ENCODE results near the gene PRM2.

Gene PRM2

DNA sequence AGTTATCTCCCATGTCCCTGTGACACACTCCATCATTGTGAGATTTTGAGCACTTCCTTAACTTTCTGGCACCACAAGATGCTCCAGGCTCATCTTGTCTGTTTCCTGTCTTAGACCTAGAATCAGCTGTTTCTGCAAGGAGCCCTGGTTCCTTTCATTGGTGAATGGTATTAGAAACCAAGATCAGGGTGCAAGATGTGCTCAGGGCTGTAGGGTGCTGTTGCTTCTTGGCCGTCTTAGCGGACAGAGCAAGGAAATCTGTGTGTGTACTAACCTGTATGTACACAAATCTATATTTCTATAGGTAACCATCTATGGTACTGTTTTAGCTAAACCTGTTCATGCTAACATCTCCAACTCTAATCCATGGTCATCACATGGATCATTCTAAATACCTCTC is 12.9 kb upstream of the PRM2 start:
- no peak for DNase-seq

DNA sequence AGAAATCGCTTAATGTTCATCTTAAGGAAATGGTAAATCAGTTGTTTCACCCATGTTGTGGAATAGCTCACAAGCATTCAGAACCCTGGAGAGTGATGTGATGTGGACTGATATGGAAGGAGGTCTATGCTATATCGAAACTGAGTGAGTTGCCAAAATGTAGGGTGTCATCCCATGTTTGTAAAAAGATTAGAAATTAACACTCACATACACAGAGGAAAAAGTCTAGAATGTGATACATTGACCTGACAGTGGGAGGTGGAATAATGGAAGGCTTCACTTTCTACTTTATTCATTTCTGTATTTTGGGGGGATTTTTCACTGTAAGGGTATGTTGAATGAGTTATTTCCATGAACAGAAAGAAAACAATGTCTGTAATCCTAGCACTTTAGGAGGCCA is 9.6 kb upstream of the PRM2 start:
- DNase-seq: no peak

DNA sequence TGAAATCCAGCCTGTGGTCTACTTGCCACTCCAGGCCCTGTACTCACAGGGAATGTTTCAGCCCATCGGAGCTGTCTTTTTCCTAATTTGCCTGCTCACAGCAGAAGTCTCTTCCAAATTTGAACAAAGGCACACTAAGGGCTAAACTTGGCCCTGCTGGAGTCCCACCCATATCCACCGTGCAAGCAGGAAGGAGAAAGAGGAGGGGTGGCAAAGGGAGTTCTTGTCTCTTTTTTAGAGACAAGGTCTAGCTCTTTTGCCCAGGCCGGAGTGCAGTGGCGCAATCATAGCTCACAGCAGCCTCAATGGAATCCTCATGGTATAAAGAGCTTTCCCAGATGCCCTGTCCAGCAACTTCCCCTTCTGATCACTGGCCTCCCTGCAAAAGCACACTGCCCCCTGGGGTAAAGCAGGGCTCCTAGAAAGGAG is 7.6 kb upstream of the PRM2 start:
- DNase-seq: peak; percentile 58 to 75 (median 68)

DNA sequence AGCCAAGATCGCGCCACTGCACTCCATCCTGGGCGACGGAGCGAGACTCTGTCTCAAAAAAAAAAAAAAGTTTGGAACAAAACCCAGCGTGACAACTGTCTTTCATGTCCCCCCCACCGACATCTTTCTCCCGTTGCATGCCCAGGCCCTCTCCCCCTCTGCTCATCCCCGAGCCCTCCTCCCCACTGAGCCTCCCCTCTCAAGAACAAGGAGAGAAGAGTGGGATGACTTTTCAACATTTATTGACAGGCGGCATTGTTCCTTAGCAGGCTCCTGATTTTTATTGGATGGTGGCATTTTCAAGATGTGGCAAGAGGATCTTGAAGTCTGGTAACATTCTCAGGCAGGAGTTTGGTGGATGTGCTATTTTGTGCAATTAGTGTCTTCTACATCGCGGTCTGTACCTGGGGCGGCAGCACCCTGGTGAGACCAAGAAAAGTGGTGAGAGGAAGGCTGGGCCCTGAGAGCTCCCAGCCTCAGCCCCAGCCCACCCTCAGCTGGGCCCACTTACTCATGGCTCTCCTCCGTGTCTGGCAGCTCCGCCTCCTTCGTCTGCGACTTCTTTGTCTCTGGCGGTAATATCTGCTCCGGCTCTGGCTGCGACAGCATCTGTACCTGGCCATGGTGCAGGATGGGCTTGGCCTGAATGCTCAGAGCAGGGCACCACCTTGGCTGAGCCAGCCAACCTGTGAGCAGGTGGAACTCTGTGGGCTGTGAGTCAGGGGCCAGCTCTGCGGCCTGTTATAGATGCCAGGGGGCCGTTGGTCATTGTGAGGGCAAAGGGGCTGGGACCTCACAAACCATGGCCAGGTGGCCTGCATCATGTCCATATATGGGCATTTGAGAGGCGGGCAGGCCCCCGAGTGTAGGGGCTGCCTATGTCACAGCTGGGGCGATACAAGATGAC is 4.6 kb upstream of the PRM2 start, which contains the start of gene PRM1:
Gene PRM1 (minus strand): TSS at position 715 of the 907 bp plus-strand sequence. CDS start 92 bp downstream, at position 623.
- DNase-seq: no peak

DNA sequence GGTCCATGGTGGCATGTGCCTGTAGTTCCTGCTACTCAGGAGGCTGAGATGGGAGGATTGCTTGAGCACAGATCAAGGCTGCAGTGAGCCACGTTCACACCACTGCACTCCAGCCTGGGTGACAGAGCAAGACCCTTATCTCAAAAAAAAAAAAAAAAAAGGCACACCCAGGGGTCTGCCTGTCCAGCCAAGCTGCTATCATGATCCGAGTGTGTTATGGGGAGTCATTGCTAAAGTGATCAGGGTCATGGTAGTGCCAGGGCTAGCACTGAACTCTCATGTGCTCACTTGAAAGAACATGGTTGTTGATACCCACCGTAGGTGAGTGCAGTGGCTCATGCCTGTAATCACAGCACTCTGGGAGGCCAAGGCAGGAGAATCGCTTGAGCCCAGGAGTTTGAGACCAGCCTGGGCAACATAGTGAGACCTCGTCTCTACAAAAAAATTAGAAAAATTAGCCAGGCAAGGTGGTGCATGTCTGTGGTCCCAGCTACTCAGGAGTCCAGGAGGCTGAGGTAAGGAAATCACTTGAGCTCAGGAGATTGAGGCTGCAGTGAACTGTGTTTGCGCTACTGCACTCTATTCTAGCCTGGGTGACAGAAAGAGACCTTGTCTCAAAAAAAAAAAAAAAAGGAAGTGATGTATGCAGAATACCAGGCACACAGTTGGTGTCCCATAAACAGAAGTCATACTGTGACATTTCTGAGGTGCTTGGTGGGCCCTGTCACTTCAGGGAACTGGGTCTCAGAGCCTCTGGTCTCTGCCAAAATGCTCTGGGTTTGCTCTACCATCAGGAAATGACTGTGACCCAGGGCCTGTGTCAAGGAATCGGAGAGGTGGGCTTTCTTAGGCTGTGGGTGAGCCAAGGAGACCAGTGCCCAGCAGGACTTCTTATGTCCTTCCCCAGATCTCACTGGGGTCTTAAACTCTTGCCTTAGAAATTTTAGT is 2.7 kb upstream of the PRM2 start:
- DNase-seq: peak in 3 of 4 experiments; percentile 32 to 52 (median 50)

DNA sequence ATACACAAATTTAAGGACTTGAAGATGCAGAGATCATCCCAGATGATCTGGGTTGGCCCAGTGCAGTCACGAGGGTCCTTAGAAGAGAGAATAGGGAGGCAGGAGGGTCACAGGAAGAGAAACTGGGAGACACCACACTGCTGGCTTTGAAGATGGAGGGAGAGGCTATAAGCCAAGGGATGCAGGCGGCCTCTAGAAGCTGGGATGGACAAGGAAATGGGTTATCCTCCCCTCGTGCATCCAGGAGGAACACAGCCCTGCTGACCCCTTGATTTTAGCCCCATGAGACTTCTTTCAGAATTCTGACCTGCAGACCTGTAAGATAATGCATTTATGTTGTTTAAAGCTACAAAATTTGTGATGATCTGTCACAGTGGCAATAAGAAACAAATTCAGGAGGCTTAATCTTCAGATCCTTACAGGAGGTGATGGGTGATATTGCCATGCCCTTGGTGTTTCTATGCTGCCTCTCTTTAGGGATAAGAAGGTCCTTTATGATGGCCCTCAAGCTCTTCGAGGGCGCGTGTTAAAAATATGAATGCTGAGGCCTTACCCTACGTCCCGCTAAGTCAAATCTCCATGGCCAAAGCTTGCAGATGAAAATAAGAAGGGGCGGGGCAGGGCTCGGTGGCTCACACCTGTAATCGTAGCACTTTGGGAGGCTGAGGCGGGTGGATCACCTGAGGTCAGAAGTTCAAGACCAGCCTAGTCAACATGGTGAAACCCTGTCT is 1.5 kb upstream of the PRM2 start:
- no peak for DNase-seq

DNA sequence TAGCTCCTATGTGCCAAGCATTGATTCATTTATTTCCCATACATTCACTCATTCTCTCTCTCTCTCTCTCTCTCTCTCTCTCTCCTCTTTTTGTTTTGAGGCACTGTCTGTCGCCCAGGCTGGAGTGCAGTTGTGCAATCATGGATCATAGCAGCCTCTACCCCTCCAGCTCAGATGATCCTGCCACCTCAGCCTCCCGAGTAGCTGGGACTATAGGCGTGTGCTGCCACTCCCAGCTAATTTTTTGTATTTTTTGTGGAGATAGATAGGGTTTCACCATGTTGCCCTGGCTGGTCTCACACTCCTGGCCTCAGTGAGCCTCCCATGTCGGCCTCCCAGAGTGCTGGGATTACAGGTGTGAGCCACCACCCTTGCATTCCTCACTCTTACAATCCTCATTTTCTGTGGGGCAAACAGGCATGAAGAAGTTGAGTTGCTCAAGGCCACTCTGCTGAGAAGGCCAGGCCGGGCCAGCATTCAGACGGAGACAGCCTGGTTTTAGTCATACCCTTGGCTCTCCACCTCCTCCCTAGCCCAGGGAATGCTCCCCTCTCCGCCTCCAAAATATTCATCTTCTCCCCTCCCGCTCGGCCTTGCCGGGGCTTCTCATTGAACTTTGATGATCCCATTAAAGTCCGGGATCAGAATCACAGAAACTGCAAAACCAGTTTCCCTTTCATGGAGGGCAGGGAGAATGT is 765 bp upstream of the PRM2 start:
- no peak for DNase-seq

DNA sequence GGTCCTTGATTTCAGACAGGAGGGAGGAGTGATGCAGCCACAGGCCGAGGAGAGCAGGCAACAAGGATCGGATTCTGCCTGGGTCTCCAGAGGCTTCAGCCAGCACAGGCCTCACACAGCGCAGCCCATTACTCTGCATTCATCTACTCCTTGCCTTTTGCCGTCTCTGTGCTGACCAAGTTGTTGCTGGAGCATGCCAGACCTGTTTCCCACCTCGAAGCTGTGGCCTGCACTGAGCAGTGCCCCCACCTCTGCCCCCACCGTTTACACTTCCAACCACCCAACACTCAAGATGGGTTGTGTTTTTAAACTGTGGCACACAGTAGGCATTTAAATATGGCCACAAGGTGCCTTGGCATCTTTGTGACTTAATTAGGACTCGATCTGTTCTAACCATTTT is 1.3 kb downstream of the PRM2 start:
- no peak for DNase-seq

DNA sequence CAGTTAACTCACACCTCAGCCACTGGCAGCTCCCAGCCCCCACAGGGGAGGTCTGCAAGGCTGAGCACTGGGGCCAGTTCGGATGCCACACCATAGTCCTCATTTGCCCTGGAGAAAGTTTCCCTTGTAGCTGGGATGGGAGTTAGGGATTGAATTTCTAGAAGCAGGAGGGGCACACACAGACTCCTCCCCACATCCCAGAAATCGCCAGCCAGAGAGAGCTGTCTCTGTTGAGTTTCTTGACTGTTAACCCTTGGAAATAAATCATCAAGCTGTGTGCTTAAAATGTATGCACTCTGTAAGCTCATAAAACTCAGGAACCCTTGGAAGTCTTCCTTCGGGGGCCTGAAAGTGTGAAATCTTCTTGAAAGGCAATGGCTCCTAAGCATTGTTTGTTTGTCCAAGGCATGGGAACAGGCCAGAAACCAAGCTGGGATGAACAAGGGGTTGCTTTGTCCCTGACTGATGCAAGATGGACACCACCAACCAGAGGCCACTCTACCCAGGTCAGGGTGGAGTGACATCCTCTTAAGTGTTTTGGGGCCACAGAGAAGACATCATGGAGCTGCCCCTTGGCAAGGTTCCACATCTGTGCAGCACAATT is 2.5 kb downstream of the PRM2 start:
- no peak for DNase-seq

DNA sequence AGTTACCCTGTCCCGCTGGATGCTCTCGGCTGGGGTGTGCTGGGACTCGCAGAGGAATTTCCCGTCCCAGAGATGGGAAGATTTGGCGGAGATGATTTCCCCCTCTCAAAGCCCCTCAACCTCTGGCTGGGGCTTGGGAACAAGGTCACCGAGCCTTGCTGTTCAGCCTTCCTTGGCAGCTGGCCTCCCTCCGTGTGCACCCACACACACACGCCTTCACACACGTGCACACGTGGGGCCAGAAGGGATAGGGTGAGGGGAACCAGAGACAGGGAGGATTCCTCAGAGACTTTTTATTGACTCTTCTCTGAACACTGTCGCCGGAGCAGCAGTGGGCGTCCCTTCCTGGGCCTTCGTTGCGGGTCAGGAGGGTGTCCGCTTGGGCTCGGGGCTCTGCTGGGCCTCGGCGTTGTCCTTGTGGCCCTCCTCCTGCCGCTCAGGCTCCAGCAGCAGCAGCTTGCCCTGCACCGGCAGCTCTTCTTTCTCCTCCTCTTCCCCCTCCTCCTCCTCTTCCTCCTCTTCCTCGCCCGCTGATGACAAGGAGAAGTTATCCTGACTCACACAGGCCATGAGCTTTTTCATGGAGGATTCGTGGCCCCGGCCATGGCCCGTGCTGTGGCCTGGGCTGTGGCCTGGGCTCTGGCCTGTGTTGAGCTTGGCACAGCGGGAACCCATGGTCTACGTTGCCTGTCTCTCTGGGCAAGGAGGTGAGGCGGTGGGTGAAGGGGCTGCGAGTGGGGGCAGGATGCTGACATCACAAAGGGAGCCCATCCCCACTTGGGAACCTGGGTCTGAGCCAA is 3.2 kb downstream of the PRM2 start, which contains the start of gene PRM3:
Gene PRM3 (minus strand): TSS at position 709 of the 800 bp plus-strand sequence. CDS start 34 bp downstream, at position 675.
- DNase-seq: no peak

DNA sequence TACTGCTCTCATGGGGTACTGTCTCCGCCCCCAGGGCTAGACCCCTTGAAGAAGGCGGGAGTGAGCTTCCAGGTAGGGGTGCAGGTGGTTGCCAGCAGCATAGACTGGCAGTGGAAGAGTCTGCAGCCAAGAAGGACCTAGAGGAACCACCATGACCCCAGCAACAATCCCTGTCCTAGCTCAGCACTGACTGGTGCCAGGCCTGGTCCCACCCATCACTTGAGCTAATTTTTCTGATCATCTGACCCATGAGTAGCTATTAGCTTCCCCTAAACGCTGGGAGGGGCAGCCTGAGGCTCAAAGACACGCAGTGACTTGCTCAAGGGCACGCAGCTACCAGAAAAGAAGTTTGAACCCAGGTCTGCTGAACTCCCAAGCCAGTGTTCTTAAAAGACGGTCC is 3.8 kb downstream of the PRM2 start:
- DNase-seq: no peak

DNA sequence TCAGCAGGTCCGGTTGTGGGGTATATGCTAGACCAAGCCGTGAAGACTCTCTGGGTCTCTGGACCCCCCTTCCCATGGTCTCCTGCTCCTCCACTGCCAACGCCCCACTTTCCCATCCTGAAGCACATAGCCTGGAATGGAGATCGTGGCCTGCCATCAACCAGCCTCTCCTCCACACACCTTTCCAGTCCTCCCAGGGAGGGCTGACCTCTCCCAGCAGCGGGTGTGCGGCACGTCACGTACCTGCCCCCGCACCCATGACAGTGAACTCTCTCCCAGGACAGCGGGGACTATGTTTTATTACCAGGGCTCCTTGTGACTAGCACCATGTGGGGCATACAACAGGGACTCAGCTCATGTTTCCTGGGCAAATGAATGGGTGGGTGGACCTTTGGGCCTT is 4.7 kb downstream of the PRM2 start:
- no peak for DNase-seq

DNA sequence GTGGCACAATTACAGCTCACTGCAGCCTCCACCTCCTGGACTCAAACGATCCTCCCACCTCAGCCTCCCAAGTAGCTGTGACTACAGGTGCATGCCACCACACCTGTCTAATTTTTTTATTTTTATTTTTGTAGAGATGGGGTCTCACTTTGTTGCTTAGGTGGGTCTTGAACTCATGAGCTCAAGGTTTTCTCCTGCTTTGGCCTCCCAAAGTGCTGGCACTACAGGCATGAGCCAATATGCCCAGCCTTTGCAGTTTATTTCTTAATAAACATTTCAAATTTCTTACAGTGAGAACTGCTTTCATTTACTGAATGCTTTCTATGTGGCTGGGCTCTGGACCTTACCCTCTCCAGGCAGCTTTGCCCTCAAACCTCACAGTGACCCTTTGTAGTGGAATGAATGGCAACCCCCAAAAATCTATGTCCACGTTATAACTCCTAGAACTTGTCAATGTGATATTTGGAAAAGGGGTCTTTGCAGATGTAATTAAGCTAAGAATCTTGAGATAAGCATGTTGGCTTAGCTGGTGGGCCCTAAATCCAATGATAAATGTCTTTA is 5.6 kb downstream of the PRM2 start:
- no peak for DNase-seq

DNA sequence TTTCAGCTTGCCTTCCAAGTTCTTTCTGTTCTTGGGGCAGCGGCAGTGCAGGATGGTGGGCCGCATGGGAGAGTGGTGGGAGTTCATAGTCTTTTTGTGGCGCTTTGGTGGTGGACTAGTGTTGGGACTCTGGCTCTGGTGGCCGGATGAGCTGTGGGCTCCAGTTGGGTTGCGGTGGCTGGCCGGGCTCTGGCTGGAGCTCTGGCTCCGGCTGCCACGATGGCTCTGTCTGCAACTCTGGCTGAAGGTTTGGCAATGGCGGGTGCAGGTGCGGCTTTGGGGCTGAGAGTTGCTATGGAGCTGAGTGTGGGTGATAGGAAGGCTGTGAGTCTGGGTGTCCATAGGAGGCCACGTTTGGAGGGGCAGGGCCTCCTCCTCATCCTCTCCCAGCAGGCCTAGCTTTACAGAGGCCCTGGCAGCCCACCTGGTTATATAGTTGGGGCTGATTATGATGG is 7.3 kb downstream of the PRM2 start, which contains the start of gene TNP2:
Gene TNP2 (minus strand): TSS at position 405 of the 455 bp plus-strand sequence. CDS start 63 bp downstream, at position 342.
- DNase-seq: peak in 1 of 4 experiments; percentile 0

DNA sequence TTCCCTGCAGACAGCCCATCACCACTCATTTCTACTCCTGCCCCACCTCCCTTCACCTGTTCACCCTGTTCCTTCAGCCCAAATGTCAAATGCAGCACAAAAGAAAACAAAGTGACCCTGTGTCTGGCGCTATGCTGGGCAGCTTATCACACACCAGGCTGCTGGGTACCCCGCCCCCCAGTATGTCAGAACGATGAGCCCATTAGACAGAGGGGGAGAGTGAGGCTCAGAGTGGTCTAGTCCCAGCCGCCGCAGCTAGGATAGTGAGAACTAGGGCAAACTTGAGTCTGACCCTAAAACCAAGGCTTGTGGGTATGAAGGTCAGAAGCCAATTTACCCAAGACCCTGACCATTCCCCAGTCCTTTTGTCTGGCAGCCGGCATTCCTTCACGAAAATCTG is 11.2 kb downstream of the PRM2 start:
- DNase-seq: no peak

DNA sequence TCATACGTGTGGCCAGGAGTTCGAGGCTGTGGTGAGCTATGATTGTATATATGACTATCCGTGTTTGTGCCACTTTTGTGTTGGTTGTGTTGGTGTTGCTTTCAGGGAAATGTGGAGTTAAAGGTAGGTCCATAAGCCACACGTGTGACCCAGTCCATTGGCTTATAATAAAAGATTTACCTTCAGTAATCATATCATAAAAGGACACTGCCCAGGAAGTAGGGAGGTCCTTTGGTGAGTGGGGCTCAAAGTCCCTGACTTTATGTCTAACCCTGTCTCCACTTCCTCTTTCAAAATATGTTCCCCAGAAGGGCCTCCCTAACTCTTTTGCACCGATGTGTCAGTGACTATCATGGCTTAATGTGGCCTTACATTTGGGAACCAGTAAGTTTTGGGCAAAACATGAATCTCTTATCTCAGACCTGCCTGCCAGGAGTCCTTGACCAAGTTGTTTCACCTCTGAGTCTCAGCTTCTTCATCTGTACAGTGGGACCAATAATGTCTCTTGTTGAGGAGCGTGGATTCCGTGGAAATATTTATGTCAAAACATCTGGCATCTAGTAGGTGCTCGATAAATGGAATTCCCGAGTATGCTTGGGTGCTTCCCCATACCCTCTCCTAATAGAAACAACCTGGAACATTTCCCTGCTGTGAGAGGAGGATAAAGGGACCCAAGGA is 12.0 kb downstream of the PRM2 start:
- DNase-seq: peak in 3 of 4 experiments; percentile 24 to 41 (median 40)

DNA sequence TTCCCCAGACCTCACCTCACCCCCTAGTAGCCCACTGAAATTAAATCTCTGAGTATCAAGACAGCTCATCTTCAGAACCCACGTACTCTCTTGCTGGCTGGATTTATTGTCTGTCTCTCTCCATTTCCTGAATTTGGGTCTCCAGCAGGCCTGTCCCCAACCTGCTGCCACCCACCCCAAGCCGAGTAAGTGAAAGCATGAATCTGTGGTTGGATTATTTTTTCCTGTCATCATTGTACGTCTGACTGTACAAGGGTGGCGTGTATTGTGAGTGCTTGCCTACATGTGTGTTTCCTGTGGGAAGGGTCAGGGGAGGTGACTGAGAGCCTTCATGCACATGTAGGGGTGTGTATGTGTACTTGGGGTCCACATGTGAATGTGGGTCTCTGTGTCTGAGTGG is 12.5 kb downstream of the PRM2 start:
- peak in 1 of 4 experiments; percentile 1 for DNase-seq

DNA sequence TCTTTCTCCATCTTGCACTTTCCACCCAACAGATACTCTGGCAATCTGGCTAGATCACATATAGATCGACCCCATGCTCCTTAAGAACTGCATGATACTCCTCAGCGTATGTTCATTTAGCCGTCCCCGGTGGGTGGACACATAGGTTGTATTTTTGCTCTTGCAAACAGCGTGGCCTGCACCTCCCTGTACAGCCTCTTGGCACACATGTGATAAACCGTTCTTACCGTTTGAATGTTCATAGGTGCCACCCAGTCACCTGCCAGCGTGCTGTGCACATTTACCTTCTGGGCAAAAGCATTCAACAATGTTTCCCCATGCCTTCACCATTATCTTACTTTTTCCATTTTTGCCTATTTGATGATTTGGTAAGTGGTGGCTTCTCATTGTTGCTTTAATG is 13.4 kb downstream of the PRM2 start:
- DNase-seq: no peak

DNA sequence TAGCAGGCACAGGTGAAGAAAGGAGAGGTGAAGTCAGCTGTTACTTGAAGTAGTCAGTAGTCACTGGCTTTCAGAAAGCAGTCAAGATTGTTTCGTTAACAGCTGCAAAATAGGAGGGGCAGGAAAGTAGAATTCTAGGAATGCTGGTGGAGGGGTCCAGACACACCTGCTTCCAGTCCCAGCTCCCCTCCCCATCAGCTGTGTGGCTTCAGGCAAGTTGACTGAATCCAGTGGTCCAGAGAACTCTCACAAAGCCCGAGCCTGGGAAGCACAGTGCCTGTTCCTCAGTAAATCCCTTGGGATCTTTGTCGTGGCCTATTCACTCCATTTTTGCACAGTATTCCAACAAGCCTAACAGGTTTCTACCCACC is 15.7 kb downstream of the PRM2 start:
- no peak for DNase-seq
